ENCODE measurements around the gene CDKAL1.

GRCh38 chr6:20960067-20960466 is 425.8 kb downstream of the CDKAL1 start:
- TF ChIP-seq CTCF (IDR thresholded peaks at IDR 0.05) = no peak
- no peak for TF ChIP-seq RFX5 (IDR thresholded peaks at IDR 0.05)
- TF ChIP-seq RAD21 (conservative IDR thresholded peaks at IDR 0.05 in 1 of 2, IDR thresholded peaks at IDR 0.05 in 1 of 2) = no peak
- TF ChIP-seq NFE2L2 (conservative IDR thresholded peaks at IDR 0.05; ENCODE audit: low read length) = no peak
- no peak for TF ChIP-seq MAZ (IDR thresholded peaks at IDR 0.05; ENCODE audit: borderline replicate concordance, low read depth, low read length)
- no peak for TF ChIP-seq POLR2A (IDR thresholded peaks at IDR 0.05; ENCODE audit: low read length)
- TF ChIP-seq SMC3 (IDR thresholded peaks at IDR 0.05) = no peak
